SK-N-SH (cell line): ENCODE measurements around the gene SPSB1. TPM values are rescaled to one million over a fixed set of nuclear protein-coding genes. Genes with fewer than 3 reads are reported as not detected.

Experiments
- CTCF ChIA-PET: fragments of 300-600, 350-600 bp; formaldehyde crosslinking; extraction: SDS; loops from one replicate; lab custom pipeline; 2021; lab: Yijun Ruan, JAX
- POLR2A ChIA-PET: fragments of 350-600 bp; sonication (Branson Sonifier 250); formaldehyde crosslinking; extraction: SDS; loops from one replicate; lab custom pipeline; 2020; ENCODE audit warnings: antibody characterized with exemption, inconsistent platforms; lab: Yijun Ruan, JAX
- DNase-seq: peaks from one replicate; pipeline ENCODE4 v3.0.0; 2012
- H2AFZ ChIP-seq: fragments of 200-600 bp; sonication (generic); 2 replicates; pipeline ENCODE4 v1.8.1; 2016; ENCODE audit warnings: antibody characterized with exemption, mild to moderate bottlenecking, low read depth
- H3F3A ChIP-seq: fragments of 200-600 bp; sonication (generic); replicated peaks from 2 replicates; pipeline ENCODE3; 2016; ENCODE audit warnings: antibody characterized with exemption, mild to moderate bottlenecking; ENCODE audit not compliant: insufficient read depth
- H3K27ac ChIP-seq, 2 experiments: fragments of 200-500 bp in 1 of 2; fragments of 200-600 bp in 1 of 2; sonication (Bioruptor generic) in 1 of 2; sonication (generic), shearing (Covaris generic) in 1 of 2; 2 replicates each; pipeline versions ENCODE4 v1.5.1 to v1.6.1; 2014 to 2016; ENCODE audit warnings: low read depth in 2 of 2, inconsistent platforms in 1 of 2, low read length in 1 of 2, mild to moderate bottlenecking in 1 of 2, mixed read lengths in 1 of 2
- H3K27me3 ChIP-seq: fragments of 200-600 bp; sonication (generic), shearing (Covaris generic); 2 replicates; pipeline ENCODE4 v1.6.1; 2016; ENCODE audit warnings: mixed run types; ENCODE audit not compliant: insufficient read depth
- H3K36me3 ChIP-seq, 2 experiments: fragments of 200-500 bp in 1 of 2; fragments of 200-600 bp in 1 of 2; sonication (Bioruptor generic) in 1 of 2; sonication (generic) in 1 of 2; replicated peaks in 1 of 2; 2 replicates each; pipeline versions ENCODE3 to v1.5.1; 2014 to 2016; ENCODE audit warnings: low read length in 1 of 2, mild to moderate bottlenecking in 1 of 2; ENCODE audit not compliant: insufficient read depth in 2 of 2, control insufficient read depth in 1 of 2
- H3K4me1 ChIP-seq, 2 experiments: fragments of 200-500 bp in 1 of 2; fragments of 200-600 bp in 1 of 2; sonication (Bioruptor generic) in 1 of 2; sonication (generic), shearing (Covaris generic) in 1 of 2; 2 replicates each; pipeline versions ENCODE4 v1.5.1 to v1.6.1; 2014 to 2016; ENCODE audit warnings: low read depth in 1 of 2, low read length in 1 of 2, mixed run types in 1 of 2; ENCODE audit not compliant: insufficient read depth in 2 of 2, control insufficient read depth in 1 of 2
- H3K4me2 ChIP-seq: fragments of 200-600 bp; sonication (generic), shearing (Covaris generic); 2 replicates; pipeline ENCODE4 v1.6.1; 2017; ENCODE audit warnings: mixed run types
- H3K4me3 ChIP-seq, 2 experiments: fragments of 200-500 bp in 1 of 2; fragments of 200-600 bp in 1 of 2; sonication (Bioruptor generic) in 1 of 2; sonication (generic), shearing (Covaris generic) in 1 of 2; 2 replicates each; pipeline versions ENCODE4 v1.5.1 to v1.8.1; 2014 to 2016; ENCODE audit warnings: low read depth in 2 of 2, inconsistent platforms in 1 of 2, low read length in 1 of 2, mild to moderate bottlenecking in 1 of 2, mixed read lengths in 1 of 2, moderate library complexity in 1 of 2
- H3K79me2 ChIP-seq: fragments of 200-600 bp; sonication (generic); 2 replicates; pipeline ENCODE4 v1.8.1; 2017; ENCODE audit warnings: mild to moderate bottlenecking; ENCODE audit not compliant: insufficient read depth
- H3K9ac ChIP-seq: fragments of 200-600 bp; sonication (generic); 2 replicates; pipeline ENCODE4 v1.6.1; 2017; ENCODE audit warnings: mixed run types
- H3K9me2 ChIP-seq: fragments of 200-600 bp; sonication (generic); 2 replicates; pipeline ENCODE4 v1.6.1; 2017; ENCODE audit warnings: mixed run types
- H3K9me3 ChIP-seq: fragments of 200-600 bp; sonication (generic); 2 replicates; pipeline ENCODE4 v1.6.1; 2017; ENCODE audit warnings: mixed run types, mild to moderate bottlenecking, moderate library complexity
- H4K20me1 ChIP-seq: fragments of 200-600 bp; sonication (generic); 2 replicates; pipeline ENCODE4 v1.6.1; 2017; ENCODE audit warnings: mild to moderate bottlenecking, mixed run types; ENCODE audit not compliant: insufficient read depth
- CTCF ChIP-seq: fragments of 200-600 bp; sonication (generic); IDR thresholded peaks from 2 replicates; pipeline ENCODE4 v1.6.1; 2017; ENCODE audit warnings: antibody characterized with exemption, mild to moderate bottlenecking, moderate library complexity
- EZH2phosphoT487 ChIP-seq: fragments of 200-600 bp; sonication (generic); IDR thresholded peaks from 2 replicates; pipeline ENCODE4 v1.6.1; 2017; ENCODE audit warnings: low read depth, mixed run types, mild to moderate bottlenecking, antibody characterized with exemption, moderate library complexity, borderline replicate concordance
- FOSL2 ChIP-seq: IDR thresholded peaks from 2 replicates; pipeline ENCODE4 v1.4.0; 2012; ENCODE audit warnings: low read depth, mild to moderate bottlenecking, moderate library complexity, borderline replicate concordance
- GABPA ChIP-seq: IDR thresholded peaks from 2 replicates; pipeline ENCODE4 v1.4.0; 2012; ENCODE audit warnings: low read depth, mild to moderate bottlenecking
- GATA2 ChIP-seq: sonication (generic); formaldehyde crosslinking; IDR thresholded peaks from 2 replicates; pipeline ENCODE4 v1.5.0; 2020; ENCODE audit warnings: mild to moderate bottlenecking, missing genetic modification reagents
- IRF3 ChIP-seq: fragments of 150-350 bp; IDR thresholded peaks from 2 replicates; pipeline ENCODE4 v1.6.1; 2016; ENCODE audit warnings: mild to moderate bottlenecking, low read depth, low read length
- JUND ChIP-seq: IDR thresholded peaks from 2 replicates; pipeline ENCODE4 v1.4.0; 2012
- MXI1 ChIP-seq: IDR thresholded peaks from 2 replicates; pipeline ENCODE4 v1.6.1; 2012; ENCODE audit warnings: mild to moderate bottlenecking, low read depth, low read length, improper control_type of control experiment
- NFIC ChIP-seq: IDR thresholded peaks from 2 replicates; pipeline ENCODE4 v1.4.0; 2012; ENCODE audit warnings: borderline replicate concordance
- RAD21 ChIP-seq: IDR thresholded peaks from 2 replicates; pipeline ENCODE4 v1.6.1; 2012; ENCODE audit warnings: mild to moderate bottlenecking, low read length
- REST ChIP-seq: IDR thresholded peaks from 2 replicates; pipeline ENCODE4 v1.6.1; 2012; ENCODE audit warnings: mild to moderate bottlenecking, low read depth, low read length, moderate library complexity
- RFX5 ChIP-seq: IDR thresholded peaks from 2 replicates; pipeline ENCODE4 v1.6.1; 2012; ENCODE audit warnings: mild to moderate bottlenecking, improper control_type of control experiment, low read length
- TAF1 ChIP-seq: IDR thresholded peaks from 2 replicates; pipeline ENCODE4 v1.6.1; 2012; ENCODE audit warnings: low read depth, mild to moderate bottlenecking, low read length, moderate library complexity, borderline replicate concordance
- USF1 ChIP-seq: IDR thresholded peaks from 2 replicates; pipeline ENCODE4 v1.4.0; 2012; ENCODE audit warnings: low read depth, borderline replicate concordance
- ZBTB33 ChIP-seq: IDR thresholded peaks from 2 replicates; pipeline ENCODE4 v1.4.0; 2012; ENCODE audit warnings: low read depth, borderline replicate concordance
- WGBS: methylation state at CpG from one replicate; pipeline ENCODE4 v1.1.6; 2017; ENCODE audit warnings: low lambda C conversion rate; 5-methylcytosine and 5-hydroxymethylcytosine counted together
- polyA plus RNA-seq, 3 experiments: library from polyadenylated mRNA; depleted of rRNA; stranded (reverse); fragments of >200 nt; gene quantifications; 2 replicates each; pipeline ENCODE4 v1.2.3, GENCODE V29; 2012

The SPSB1 gene
- polyA plus RNA-seq, 1 of the 3 experiments (the other 2 are of a cell fraction), result 9.2 TPM

- POLR2A ChIA-PET, result no interaction called here
- Histone ChIP-seq H3K79me2 (no peaks in the 10 kb centered on the region), H3K4me2 (no peak overlapping the region), H3K9me3 (no peaks in the 10 kb centered on the region), H3K36me3 (peaks cover 0 to 36% of the 10 kb centered on the region in 2 experiments), H3K27me3 (no peaks in the 10 kb centered on the region), H3K9me2 (no peaks in the 10 kb centered on the region), H3F3A (no peaks in the 10 kb centered on the region), H3K4me3 (no peak overlapping the region), H4K20me1 (0 out of 2 replicates have a peak, but pooled peaks cover 3% of the 10 kb centered on the region), H3K9ac (no peak overlapping the region), H3K4me1 (peaks cover 0 to 3% of the 10 kb centered on the region in 2 experiments; a peak in 1 of 4 replicates), H2AFZ (no peak overlapping the region), H3K27ac (no peak overlapping the region)
- CTCF ChIA-PET, result interaction anchor here (0.8 to 7.9 kb wide), 5 partner anchors 10 to 227 kb away, joined by 3 to 156 read pairs (median 17); no protein-coding TSS in a partner anchor
- DNase-seq, result no peak
- no peak for TF ChIP-seq RAD21
- no peak for TF ChIP-seq REST
- no peak for TF ChIP-seq TAF1
- TF ChIP-seq JUND, result no peak
- no peak for TF ChIP-seq EZH2phosphoT487
- no peak for TF ChIP-seq MXI1
- no peak for TF ChIP-seq CTCF
- no peak for TF ChIP-seq NFIC
- TF ChIP-seq GATA2, result no peak
- TF ChIP-seq FOSL2, result no peak
- no peak for TF ChIP-seq USF1
- WGBS, result 92% methylated on average over 11 of the region's 12 CpGs
These were observed 26.7 kb upstream of the SPSB1 start for GRCh38 chr1:9265968-9266367.

GRCh38 chr1:9267352-9267686, 25.4 kb upstream of the SPSB1 start:
- WGBS, result 82% methylated on average over 7 of the region's 7 CpGs
- Histone ChIP-seq H3K27ac (no peak overlapping the region), H3K9ac (no peak overlapping the region), H3K4me2 (no peak overlapping the region), H3K4me1 (peaks cover 0 to 3% of the 10 kb centered on the region in 2 experiments; a peak in 1 of 4 replicates), H3K36me3 (peaks cover 0 to 36% of the 10 kb centered on the region in 2 experiments), H3K9me3 (no peaks in the 10 kb centered on the region), H2AFZ (no peak overlapping the region), H3K4me3 (no peak overlapping the region; a peak in 1 of 4 replicates), H4K20me1 (no peaks in the 10 kb centered on the region), H3K79me2 (no peaks in the 10 kb centered on the region), H3F3A (no peaks in the 10 kb centered on the region), H3K9me2 (no peaks in the 10 kb centered on the region), H3K27me3 (no peaks in the 10 kb centered on the region)
- ChIA-PET POLR2A (no interaction called here), CTCF (interaction anchor here (0.6 to 7.9 kb wide), 45 partner anchors 8 to 458 kb away, joined by 3 to 156 read pairs (median 4); no protein-coding TSS in a partner anchor)
- no peak for DNase-seq
- no peak for TF ChIP-seq GABPA
- no peak for TF ChIP-seq EZH2phosphoT487
- TF ChIP-seq RFX5, result no peak
- no peak for TF ChIP-seq IRF3
- no peak for TF ChIP-seq RAD21
- TF ChIP-seq CTCF, result no peak; the same call in none of the 2 replicates
- no peak for TF ChIP-seq ZBTB33
